Endothelial cell of umbilical vein (primary cell): ENCODE measurements around the gene DUSP5. TPM values are rescaled to one million over a fixed set of nuclear protein-coding genes. Genes with fewer than 3 reads are reported as not detected.

Experiments used
- BruUV-seq: library from RNA; stranded (reverse); fragments of 400-500 nt; replicated peaks from 2 replicates; lab custom pipeline; 2021; lab: Mats Ljungman, UMichigan
- CTCF ChIA-PET: fragments of 300-600, 350-600 bp; sonication (Branson Sonifier 250); formaldehyde crosslinking; loops from one replicate; lab custom pipeline; 2021; ENCODE audit warnings: antibody characterized with exemption, inconsistent platforms; lab: Charles Lee
- POLR2A ChIA-PET: fragments of 300-600, 350-600 bp; sonication (Branson Sonifier 250); formaldehyde crosslinking; loops from one replicate; lab custom pipeline; 2021; ENCODE audit warnings: antibody characterized with exemption, inconsistent platforms; lab: Charles Lee
- DNase-seq: peaks from one replicate; pipeline ENCODE4 v3.0.0-alpha.2; 2011; ENCODE audit warnings: low read depth, low spot score
- FAIRE-seq: peaks from 2 replicates; lab custom pipeline; 2011; peaks lifted over from hg19 to GRCh38; lab: Jason Lieb, UNC
- H2AFZ ChIP-seq: 2 replicates; pipeline ENCODE4 v1.6.0; 2012; ENCODE audit warnings: low read depth, low read length, control low read depth, inconsistent platforms
- H3K27ac ChIP-seq: 2 replicates; pipeline ENCODE4 v1.5.1; 2011; ENCODE audit warnings: low read depth, mild to moderate bottlenecking, control low read depth, low read length, moderate library complexity; ENCODE audit not compliant: insufficient read depth
- H3K27me3 ChIP-seq, 2 experiments: 2 replicates each; pipeline versions ENCODE4 v1.6.0 to v1.6.1; 2011; ENCODE audit warnings: low read length in 2 of 2, mixed read lengths in 1 of 2; ENCODE audit not compliant: control insufficient read depth in 2 of 2, insufficient read depth in 2 of 2
- H3K36me3 ChIP-seq, 2 experiments: 2 replicates in 1 of 2; 3 replicates in 1 of 2; pipeline ENCODE4 v1.5.1; 2011; ENCODE audit warnings: low read length in 2 of 2, mild to moderate bottlenecking in 1 of 2, moderate library complexity in 1 of 2; ENCODE audit not compliant: control insufficient read depth in 2 of 2, insufficient read depth in 2 of 2; ENCODE audit errors: extremely low read depth in 1 of 2
- H3K4me1 ChIP-seq: 3 replicates; pipeline ENCODE4 v1.5.1; 2011; ENCODE audit warnings: mild to moderate bottlenecking, low read length; ENCODE audit not compliant: control insufficient read depth, insufficient read depth; ENCODE audit errors: extremely low read depth
- H3K4me2 ChIP-seq: 2 replicates; pipeline ENCODE4 v1.6.1; 2011; ENCODE audit warnings: low read length, control low read depth, mixed read lengths; ENCODE audit not compliant: insufficient read depth
- H3K4me3 ChIP-seq, 3 experiments: fragments of 200-600 bp in 1 of 3; sonication (generic), shearing (Covaris generic) in 1 of 3; replicated peaks in 1 of 3; 2 replicates each; pipeline ENCODE4 v1.5.1; 2011 to 2016; ENCODE audit warnings: control low read depth in 3 of 3, low read length in 3 of 3, mild to moderate bottlenecking in 2 of 3, inconsistent platforms in 1 of 3, low read depth in 1 of 3, moderate library complexity in 1 of 3; ENCODE audit not compliant: insufficient read depth in 1 of 3
- H3K79me2 ChIP-seq: 2 replicates; pipeline ENCODE4 v1.6.0; 2012; ENCODE audit warnings: low read length, inconsistent platforms; ENCODE audit not compliant: control insufficient read depth, insufficient read depth
- H3K9ac ChIP-seq: replicated peaks from 2 replicates; pipeline ENCODE3; 2011; ENCODE audit warnings: low read length, control low read depth; ENCODE audit not compliant: insufficient read depth; ENCODE audit errors: extremely low read depth
- H3K9me1 ChIP-seq: replicated peaks from 3 replicates; pipeline ENCODE4 v1.6.0; 2011; ENCODE audit warnings: mild to moderate bottlenecking, low read length; ENCODE audit not compliant: control insufficient read depth, insufficient read depth; ENCODE audit errors: extremely low read depth
- H3K9me3 ChIP-seq: replicated peaks from 2 replicates; pipeline ENCODE4 v1.5.1; 2012; ENCODE audit warnings: low read length, inconsistent platforms; ENCODE audit not compliant: control insufficient read depth, insufficient read depth
- H4K20me1 ChIP-seq: replicated peaks from 2 replicates; pipeline ENCODE3; 2011; ENCODE audit warnings: mild to moderate bottlenecking, low read length; ENCODE audit not compliant: control insufficient read depth, insufficient read depth; ENCODE audit errors: extremely low read depth
- EZH2 ChIP-seq: IDR thresholded peaks from 2 replicates; pipeline ENCODE4 v1.6.1; 2012; ENCODE audit warnings: borderline replicate concordance, low read depth, mild to moderate bottlenecking, moderate library complexity, low read length, inconsistent platforms; ENCODE audit not compliant: severe bottlenecking
- FOS ChIP-seq: IDR thresholded peaks from 2 replicates; pipeline ENCODE4 v1.6.1; 2011; ENCODE audit warnings: mild to moderate bottlenecking, low read length, moderate library complexity, borderline replicate concordance; ENCODE audit not compliant: insufficient read depth
- GATA2 ChIP-seq: IDR thresholded peaks from 2 replicates; pipeline ENCODE4 v1.7.0; 2011; ENCODE audit warnings: low read depth, mild to moderate bottlenecking, moderate library complexity, mixed read lengths, low read length; ENCODE audit not compliant: insufficient read length, insufficient read depth
- JUN ChIP-seq: IDR thresholded peaks from 2 replicates; pipeline ENCODE4 v1.6.1; 2011; ENCODE audit warnings: borderline replicate concordance, low read depth; ENCODE audit not compliant: insufficient read length, insufficient read depth
- MYC ChIP-seq: IDR thresholded peaks from one replicate; pipeline ENCODE4 v1.6.1; 2011; ENCODE audit warnings: mild to moderate bottlenecking, low read depth, low read length
- dilution Hi-C: fragments of 300-500 bp; cut with MboI; formaldehyde crosslinking; loops from one replicate; pipeline ENCODE4 v1.15.0; 2019; ENCODE audit warnings: low sequenced_read_pairs; ENCODE audit not compliant: extremely low pct_ligation_motif_present
- intact Hi-C: fragments of 100-400 bp; cut with micrococcal nuclease; formaldehyde crosslinking; loops from one replicate; pipeline ENCODE4 v1.10.0; 2022
- polyA plus RNA-seq, 4 experiments: library from polyadenylated mRNA; depleted of rRNA in 3 of 4; stranded (reverse) in 3 of 4; unstranded in 1 of 4; fragments of >200 nt; gene quantifications; 2 replicates each; pipeline versions ENCODE4 v1.2.1 to v1.2.3, GENCODE V29; 2011 to 2012; ENCODE audit warnings: missing spikeins in 1 of 4
- total RNA-seq: library from RNA; stranded (reverse); gene quantifications from 2 replicates; pipeline ENCODE4 v1.2.3, GENCODE V29; 2021
- TF ChIP-seq, protein P1 (sequence below): IDR thresholded peaks from 2 replicates; pipeline ENCODE4 v1.6.1; 2011; ENCODE audit not compliant: insufficient read depth, insufficient read length
- TF ChIP-seq, protein P2 (sequence below), 2 donors: IDR thresholded peaks; 1 replicate in 1 of 2; 2 replicates in 1 of 2; pipeline ENCODE4 v1.5.1; 2011; ENCODE audit warnings: low read length in 2 of 2, mild to moderate bottlenecking in 2 of 2, moderate library complexity in 2 of 2, control low read depth in 1 of 2, inconsistent platforms in 1 of 2, low read depth in 1 of 2; ENCODE audit not compliant: insufficient read depth in 1 of 2; ENCODE audit errors: extremely low read depth in 1 of 2

Gene DUSP5
- total and polyA plus RNA-seq, 2 donors (not counting 3 experiments of a cell fraction or from before 2014, with no cell fraction given), result 12.2 to 25.2 TPM

DNA sequence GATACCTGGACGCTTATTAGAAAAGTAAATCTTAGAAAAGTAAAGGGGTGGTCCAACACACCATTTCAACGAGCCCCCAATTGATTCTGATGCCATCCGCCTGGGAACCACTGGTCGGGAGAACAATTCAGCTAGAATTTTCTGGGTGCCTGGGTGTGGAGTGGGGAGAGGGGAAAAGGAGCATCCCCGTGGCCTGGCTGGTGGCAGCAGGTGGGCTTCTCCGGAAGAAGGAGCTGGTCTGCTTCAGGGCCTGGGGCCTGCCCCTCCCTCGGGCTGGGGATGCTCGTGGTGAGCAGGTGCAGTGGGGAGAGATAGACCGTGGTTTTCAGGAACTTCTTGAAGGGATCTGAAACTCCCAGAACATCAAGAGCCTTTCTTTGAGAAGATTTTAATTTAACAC is 39.9 kb upstream of the DUSP5 start:
- intact Hi-C loops (no loop called here), dilution Hi-C loops (no loop called here)
- no TSS peak for BruUV-seq
- no peaks in the 10 kb centered on the region for H3K36me3 ChIP-seq
- TF ChIP-seq EZH2 (no peak), JUN (no peak), FOS (no peak), MYC (no peak), GATA2 (no peak)
- TF ChIP-seq, protein P1, sequence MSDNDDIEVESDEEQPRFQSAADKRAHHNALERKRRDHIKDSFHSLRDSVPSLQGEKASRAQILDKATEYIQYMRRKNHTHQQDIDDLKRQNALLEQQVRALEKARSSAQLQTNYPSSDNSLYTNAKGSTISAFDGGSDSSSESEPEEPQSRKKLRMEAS, result no peak
- TF ChIP-seq, protein P2, sequence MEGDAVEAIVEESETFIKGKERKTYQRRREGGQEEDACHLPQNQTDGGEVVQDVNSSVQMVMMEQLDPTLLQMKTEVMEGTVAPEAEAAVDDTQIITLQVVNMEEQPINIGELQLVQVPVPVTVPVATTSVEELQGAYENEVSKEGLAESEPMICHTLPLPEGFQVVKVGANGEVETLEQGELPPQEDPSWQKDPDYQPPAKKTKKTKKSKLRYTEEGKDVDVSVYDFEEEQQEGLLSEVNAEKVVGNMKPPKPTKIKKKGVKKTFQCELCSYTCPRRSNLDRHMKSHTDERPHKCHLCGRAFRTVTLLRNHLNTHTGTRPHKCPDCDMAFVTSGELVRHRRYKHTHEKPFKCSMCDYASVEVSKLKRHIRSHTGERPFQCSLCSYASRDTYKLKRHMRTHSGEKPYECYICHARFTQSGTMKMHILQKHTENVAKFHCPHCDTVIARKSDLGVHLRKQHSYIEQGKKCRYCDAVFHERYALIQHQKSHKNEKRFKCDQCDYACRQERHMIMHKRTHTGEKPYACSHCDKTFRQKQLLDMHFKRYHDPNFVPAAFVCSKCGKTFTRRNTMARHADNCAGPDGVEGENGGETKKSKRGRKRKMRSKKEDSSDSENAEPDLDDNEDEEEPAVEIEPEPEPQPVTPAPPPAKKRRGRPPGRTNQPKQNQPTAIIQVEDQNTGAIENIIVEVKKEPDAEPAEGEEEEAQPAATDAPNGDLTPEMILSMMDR (IDR thresholded peaks at IDR 0.05; ENCODE audit: extremely low read depth in 1 of 2, insufficient read depth in 1 of 2, low read depth in 1 of 2, low read length in 2 of 2), result no peak
- H4K20me1 ChIP-seq, result no peaks in the 10 kb centered on the region
- H3K4me1 ChIP-seq, result peaks cover 29% of the 10 kb centered on the region
- no peak overlapping the region for H3K4me2 ChIP-seq
- H3K27me3 ChIP-seq, result no peaks in the 10 kb centered on the region
- FAIRE-seq (no peak), DNase-seq (no peak)
- H3K27ac ChIP-seq, result no peak overlapping the region
- CTCF ChIA-PET, result no interaction called here
- no peaks in the 10 kb centered on the region for H3K9me1 ChIP-seq
- H3K4me3 ChIP-seq, result no peak overlapping the region
- H3K9me3 ChIP-seq, result no peaks in the 10 kb centered on the region
- H3K9ac ChIP-seq, result no peak overlapping the region
- no peaks in the 10 kb centered on the region for H3K79me2 ChIP-seq
- H2AFZ ChIP-seq, result no peak overlapping the region
- POLR2A ChIA-PET, result no interaction called here
